HG02763 (cell line): ENCODE results near the gene IQGAP3.
"Not testable (repeated sequence)": the region's sequence is repeated elsewhere in the genome, so short reads cannot be mapped to it uniquely, and the experiment has no call there.

Experiments used
- ATAC-seq: cut with Tn5 transposase; IDR thresholded peaks from one replicate; pipeline ENCODE4 v1.9.1; 2021; ENCODE audit warnings: mild to moderate bottlenecking, moderate library complexity; ENCODE audit not compliant: unreplicated experiment

The IQGAP3 gene

DNA sequence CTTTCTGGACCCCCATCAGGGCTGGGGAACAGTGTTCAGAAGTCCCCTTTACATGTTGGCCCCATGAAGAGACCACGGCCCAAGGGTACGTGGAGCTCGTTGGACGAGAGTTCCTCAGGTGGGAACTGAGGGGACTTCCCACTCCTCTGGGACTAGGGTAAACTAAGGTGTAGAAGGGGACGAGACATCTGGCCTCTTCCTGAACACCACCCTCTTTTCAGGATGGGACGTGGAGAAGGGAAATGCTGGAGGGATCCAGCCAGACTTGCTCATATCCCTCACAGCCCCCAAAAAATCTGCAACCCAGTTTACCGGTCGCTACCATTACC lies 21.3 kb upstream of the IQGAP3 start:
- ATAC-seq, result no peak

DNA sequence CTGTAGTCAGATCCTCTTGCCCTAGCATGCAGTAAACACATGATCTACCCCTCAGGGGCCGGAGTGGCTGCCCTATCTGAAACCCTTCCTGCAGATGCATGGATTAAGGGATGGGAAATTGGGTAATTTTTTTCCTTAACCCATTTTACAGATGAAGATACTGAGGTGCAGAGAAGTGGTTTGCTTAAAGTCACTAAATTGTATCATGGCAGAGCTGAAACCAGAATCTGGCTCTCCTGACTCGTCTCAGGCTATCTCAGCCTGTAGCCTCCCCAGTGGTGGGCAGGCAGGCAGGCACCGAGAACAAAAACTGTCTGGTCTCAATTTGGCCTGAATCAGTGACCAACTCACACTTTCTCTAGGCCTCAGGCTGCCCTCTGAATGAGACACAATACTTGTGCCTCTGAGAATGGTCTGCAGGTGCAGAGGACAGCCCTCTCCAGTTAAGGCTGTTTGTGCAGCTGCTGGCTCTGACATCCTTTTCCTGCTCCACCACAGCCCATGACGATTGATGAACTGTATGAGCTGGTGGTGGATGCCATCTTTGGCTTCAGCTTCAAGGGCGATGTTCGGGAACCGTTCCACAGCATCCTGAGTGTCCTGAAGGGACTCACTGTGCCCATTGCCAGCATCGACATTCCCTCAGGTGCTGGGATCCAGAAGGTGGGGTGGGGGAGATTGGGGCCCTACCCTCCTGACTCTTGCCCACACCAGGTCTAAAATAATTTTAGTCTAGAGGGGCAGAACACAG lies 20.7 kb upstream of the IQGAP3 start:
- no peak for ATAC-seq

DNA sequence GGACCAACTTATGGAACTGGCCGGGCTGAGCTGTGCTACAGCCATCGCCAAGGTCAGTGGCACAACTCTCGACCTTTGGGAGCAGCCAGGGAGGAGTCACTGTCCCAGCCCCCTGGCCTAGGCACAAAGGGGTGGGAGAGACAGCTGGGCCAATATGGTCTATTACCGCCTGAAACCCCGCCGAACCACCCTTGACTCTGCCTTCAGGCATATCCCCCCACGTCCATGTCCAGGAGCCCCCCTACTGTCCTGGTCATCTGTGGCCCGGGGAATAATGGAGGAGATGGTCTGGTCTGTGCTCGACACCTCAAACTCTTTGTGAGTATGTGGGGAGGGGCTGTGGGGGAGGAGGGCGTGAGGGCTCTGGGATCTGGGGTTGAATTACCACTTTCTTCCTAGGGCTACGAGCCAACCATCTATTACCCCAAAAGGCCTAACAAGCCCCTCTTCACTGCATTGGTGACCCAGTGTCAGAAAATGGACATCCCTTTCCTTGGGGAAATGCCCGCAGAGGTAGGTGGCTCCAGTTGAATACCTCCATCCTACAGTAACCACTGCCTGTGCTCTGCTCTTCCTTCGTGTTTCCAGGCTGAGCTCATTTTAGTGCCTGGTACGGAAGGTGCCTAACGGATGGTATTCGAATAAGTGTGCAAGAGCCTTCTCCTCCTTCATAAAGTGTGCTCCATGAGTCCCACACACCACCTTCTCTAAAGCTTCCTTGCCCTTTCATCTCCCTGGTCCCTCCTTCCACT lies 20.0 kb upstream of the IQGAP3 start:
- no peak for ATAC-seq

DNA sequence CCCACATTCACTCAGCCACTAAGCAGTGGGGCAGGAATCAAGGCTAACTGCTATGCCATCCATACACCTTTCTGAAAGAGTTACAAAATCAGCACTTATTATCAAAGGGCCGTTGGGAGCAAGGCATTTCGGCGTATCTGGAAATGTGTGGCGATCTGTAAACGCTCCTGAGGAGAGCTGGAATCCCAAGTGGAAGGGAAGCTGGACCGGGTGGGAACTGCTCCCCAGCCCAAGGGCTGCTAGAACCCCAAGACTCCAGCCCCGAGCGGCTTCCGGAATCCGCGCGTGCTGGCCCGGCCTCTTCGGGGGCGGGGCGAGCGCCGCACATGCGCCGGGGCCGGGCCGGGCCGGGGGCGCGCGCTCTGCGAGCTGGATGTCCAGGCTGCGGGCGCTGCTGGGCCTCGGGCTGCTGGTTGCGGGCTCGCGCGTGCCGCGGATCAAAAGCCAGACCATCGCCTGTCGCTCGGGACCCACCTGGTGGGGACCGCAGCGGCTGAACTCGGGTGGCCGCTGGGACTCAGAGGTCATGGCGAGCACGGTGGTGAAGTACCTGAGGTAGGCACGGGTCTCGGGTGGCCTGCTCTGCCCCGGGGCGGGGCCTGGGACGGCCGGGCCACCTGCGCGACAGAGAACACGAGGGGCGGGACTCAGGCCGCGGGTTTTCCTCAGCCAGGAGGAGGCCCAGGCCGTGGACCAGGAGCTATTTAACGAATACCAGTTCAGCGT lies 19.2 kb upstream of the IQGAP3 start, which contains the start of gene NAXE:
Gene NAXE (plus strand): TSS at position 345 of the 726 bp plus-strand sequence. CDS start 29 bp downstream, at position 374.
- ATAC-seq, result peak; percentile 91

DNA sequence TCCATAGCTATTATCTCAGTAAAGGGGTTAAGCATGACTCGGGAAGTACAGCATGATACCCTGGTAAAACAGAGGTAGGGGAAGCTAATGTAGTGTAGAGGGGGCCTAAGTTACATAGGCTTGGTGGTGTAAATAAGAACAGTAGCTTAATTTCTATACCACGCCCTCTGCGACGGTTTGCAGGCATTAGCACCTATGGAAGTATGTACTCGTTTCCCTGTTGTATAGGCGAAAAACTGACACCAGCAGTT lies 18.7 kb upstream of the IQGAP3 start:
- no peak for ATAC-seq

DNA sequence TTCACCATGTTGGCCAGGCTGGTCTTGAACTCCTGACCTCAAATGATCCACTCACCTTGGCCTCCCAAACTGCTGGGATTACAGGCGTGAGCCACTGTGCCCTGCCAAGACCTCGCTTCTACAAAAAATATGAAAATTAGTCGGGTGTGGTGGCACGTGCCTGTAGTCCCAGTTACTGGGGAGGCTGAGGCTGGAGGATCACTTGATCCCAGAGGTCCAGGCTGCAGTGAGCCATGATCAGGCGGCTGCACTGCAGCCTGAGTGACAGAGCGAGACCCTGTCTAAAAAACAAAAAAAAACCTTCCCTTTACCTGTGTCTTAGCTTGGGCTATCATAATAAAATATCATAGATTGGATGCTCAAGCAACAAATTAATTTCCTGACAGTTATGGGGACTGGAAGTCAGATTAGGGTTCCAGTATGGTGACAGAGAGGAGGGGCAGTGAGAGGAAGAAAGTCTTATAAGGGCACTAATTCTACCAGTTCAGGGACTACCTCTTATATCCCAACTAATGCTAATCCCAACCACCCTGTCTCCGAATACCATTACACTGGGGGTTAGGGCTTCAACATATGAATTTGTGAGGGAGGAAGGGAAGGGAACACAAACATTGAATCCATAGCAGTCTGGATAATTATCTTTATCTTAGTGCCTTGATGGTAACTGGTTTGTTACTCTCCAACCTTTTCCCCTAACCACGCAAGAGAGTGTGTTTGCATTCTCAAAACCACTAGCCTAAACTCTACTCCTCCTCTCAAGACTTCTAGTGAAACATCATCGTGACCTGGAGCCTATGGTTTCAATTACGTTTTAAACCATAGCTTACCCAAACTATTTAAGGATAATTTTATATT lies 18.2 kb upstream of the IQGAP3 start:
- no peak for ATAC-seq

DNA sequence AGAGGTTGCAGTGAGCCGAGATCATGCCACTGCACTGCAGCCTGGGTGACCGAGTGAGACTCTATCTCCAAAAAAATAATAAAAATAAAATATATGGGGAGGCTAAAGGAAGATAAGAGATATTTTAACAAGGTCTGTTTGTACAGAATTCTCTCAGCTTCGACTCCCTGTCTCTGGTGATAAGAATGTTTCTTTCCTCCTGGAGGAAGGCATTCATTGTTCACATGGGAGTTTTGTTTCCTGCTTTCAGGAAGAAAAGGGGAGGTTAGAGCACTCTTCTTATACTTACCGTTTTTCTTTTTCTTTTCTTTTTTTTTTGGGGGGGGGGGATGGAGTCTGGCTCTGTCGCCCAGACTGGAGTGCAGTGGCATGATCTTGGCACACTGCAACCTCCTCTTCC lies 17.2 kb upstream of the IQGAP3 start:
- ATAC-seq, result no peak

DNA sequence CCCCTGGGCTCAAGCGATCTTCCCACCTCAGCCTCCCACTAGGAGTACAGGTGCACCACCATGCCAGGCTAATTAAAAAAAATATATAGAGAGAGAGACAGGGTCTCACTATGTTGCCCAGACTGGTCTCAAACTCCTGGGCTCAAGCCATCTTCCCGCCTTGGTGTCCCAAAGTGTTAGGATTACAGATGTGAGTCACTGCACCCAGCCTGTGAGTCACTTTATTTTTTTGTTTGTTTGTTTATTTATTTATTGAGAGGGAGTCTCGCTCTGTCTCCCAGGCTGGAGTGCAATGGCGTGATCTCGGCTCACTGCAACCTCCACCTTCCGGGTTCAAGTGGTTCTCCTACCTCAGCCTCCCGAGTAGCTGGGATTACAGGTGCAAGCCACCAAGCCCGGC lies 15.6 kb upstream of the IQGAP3 start:
- ATAC-seq, result not testable (repeated sequence)

DNA sequence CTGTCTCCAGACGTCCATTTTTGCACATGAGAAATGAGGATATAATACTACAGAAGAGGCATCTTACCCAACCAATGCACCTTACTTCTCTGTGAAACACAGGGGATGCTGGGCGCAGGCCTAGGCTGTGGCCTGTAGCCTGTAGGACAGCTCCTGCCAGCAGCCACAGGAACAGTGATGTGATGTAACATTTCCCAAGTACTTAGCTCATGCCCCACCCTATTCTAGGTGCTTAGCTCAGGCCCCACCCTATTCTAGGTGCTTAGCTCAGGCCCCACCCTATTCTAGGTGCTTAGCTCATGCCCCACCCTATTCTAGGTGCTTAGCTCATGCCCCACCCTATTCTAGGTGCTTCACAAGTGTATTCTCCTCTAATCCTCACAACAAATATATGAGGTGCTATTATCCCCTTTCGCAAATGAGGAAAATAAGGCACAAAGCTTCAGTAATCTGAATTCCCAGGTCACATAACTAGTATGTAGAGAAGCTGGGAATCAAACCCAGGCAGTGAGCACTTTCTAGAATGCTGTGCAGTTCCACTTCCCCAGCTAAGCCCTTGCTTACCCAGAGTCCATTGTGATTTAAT lies 14.6 kb upstream of the IQGAP3 start:
- ATAC-seq, result no peak

DNA sequence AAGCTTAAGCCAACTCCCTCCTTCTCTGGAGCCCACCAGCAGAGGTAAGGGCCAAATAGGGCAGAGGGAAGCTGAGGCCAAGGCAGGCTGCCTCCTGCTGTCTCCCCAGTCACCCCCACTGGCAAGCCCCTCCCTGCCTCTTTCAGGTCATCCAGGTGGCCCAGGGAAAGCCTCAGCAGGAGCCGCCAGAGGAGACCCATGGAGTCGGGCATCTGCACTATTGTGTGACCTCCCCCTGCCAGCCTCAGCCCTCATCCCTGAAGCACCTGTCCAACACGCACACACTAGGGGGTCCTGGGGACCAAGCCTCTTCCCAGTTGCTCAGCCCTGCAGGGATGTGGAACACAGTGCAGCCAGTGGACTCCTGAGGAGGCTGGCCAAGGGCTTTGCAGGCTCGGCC lies 14.0 kb upstream of the IQGAP3 start:
- ATAC-seq, result no peak

DNA sequence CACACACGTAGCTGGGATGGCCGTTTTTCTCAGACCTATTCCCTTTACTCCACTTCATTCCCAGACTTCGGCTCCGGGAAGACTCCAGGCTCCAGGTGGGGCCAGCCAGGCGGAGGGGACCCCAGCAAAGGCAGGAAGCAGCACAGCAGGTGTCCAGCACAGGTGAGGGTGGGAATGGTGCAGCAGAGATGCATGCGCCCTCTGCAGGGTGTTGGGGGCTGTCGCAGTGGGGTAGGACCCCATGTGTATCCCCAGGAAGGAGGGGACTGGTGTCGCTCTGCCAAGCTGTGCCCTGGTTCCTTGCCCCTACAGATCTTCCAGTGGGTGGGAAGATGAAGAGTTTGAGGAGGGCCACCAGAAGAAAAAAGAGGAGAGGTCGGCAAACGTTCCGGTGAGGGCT lies 12.4 kb upstream of the IQGAP3 start:
- ATAC-seq, result no peak

DNA sequence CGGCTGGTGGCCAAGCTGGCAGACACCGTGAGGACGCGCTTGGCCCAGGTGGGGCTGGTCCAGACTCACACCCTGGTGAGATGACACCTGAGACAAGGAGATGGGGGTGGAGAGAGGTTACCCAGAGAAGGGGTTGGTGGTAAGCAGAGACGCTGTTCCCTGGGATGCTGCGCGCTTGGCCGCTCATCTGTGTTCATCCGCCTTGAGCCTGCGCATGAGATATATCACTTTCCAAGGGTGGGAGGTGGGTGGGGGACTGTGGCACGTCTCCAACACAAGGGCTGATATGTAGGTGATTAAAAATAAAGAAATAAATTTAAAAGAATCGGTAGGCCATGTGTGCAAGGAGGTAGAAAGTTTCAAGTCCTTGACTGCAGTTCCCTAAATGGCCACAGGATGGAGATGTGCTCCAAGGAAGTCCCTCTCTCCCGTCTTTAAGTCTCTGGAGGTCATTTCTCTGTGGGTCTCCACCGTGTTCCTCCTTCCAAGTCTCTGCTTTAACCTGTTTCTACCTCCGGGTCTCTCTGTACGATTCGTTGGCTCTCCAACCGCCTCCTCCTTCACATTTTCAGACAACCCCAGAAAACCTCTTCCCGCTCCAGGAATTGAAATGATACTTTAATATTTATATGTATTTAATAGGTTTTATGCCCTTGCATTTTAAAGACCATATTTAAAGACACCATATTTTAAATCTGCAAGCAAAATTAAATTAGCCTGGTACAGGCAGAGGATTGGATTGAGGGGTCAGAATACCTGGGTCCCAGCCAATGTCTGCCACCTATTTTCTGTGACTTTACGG lies 11.7 kb upstream of the IQGAP3 start:
- ATAC-seq, result no peak

DNA sequence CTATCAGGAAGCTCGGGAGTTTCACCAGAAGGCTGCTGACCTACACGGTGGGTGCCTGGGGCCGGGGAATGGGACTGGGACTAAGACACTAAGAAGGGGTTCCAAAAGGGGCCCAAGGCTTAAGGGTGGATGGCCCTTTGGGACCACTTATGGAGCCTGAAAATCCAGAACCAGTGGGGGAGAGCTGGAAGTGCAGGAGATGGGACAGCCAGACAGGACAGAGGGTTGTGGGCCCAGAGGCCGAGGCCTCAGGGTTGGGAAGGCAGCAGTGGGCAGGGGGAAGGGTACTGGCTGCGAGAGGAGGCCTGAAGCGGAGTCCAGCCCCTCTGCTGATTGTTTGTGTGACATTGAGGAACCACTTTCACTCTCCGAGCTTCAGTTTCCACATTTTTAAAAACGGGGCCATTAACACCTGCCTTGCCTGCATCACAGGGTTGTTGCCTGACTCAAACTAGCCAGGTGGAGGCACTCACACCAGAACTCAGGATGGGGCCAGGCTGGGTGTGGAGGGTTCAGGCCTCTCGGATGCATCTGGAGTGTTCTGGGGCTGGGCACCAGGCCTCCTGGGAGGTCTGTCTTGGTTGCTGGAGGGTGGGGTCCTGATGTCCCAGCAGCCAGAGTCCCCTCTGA lies 10.1 kb upstream of the IQGAP3 start:
- no peak for ATAC-seq

DNA sequence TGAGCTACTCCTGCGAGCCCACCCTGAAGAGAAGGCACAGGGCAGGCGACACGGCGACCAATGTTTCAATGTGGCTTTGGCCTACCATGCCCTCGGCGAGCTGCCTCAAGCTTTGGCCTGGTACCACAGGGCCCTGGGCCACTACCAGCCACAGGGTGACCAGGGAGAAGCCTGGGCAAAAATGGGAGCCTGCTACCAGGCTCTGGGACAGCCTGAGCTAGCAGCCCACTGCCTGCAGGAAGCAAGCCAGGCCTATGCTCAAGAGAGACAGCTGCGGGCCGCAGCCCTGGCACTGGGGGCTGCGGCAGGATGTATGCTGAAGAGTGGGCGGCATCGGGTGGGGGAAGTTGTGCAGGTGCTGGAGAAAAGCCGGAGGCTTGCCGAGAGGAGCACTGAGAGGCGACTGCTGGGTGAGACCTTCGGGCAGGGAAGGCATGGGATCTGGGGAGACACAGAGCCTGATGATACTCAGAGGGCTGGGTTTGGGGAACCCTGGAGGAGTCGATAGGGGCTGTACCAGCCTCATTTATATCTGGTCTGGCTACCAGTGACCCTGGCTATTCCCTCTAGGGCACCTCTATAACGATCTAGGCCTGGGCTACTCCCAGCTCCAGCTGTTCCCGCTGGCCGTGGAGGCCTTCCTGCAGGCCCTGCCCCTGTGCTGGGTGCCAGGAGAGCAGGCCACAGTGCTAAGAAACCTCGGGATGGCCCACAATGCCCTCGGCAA lies 9.5 kb upstream of the IQGAP3 start:
- ATAC-seq, result no peak

DNA sequence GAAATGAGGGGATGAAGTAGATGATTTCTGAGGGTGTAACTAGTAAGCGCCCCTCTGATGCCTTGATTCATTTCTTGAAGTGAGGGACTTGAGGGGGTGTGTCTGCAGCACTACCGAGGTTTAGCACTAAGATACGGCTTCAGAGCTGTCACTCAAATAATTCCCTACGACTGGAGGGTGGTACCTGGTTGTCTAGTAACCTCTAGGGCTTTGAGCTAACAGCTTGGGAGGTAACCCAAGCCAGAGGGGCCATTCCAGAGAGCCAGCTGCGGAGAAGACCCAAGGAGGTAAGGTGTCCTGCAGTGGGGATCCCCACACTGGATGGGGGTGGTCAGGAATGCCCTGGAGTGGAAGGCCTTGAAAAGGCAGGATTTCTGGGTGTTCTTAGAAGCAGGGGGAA lies 7.1 kb upstream of the IQGAP3 start, which contains the start of gene TTC24:
Gene TTC24 (plus strand): TSS at position 252 of the 400 bp plus-strand sequence. CDS start 1,642 bp downstream, outside the sequence.
- ATAC-seq, result no peak

DNA sequence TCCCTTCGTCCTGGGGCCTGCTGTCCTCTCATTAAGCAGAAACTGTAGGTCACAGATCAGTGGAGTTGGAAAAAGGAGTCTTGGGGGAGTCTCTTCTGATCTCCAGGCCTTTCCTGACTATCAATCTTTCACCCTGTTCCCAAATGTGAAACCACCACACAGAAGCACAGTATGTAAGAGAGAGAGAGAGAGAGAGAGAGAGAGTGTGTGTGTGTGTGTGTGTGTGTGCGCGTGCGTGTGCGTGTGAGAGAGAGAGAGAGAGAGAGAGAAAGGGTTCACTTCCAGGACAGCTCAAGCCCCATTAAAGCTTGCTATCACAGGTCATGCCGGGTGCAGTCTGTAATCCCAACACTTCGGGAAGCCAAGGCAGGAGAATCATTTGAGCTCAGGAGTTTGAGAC lies 5.7 kb upstream of the IQGAP3 start:
- no peak for ATAC-seq

DNA sequence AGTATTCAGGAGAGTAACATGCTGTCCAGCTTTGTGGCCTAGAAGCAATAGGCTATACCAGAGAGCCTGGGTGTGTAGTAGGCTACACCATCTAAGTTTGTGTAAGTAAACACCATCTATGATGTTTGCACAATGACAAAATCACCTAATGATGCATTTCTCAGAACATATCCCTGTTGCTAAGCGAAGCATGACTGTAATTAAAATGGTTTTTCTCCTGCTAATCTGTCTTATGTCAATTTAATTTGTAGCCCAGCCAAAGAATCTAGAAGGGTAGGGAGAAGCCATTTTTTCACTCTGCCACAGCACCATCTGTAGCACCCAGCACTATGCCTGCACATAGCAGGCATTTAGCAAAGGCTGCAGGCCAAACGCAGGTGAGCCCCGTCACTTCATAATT lies 5.2 kb upstream of the IQGAP3 start:
- no peak for ATAC-seq

DNA sequence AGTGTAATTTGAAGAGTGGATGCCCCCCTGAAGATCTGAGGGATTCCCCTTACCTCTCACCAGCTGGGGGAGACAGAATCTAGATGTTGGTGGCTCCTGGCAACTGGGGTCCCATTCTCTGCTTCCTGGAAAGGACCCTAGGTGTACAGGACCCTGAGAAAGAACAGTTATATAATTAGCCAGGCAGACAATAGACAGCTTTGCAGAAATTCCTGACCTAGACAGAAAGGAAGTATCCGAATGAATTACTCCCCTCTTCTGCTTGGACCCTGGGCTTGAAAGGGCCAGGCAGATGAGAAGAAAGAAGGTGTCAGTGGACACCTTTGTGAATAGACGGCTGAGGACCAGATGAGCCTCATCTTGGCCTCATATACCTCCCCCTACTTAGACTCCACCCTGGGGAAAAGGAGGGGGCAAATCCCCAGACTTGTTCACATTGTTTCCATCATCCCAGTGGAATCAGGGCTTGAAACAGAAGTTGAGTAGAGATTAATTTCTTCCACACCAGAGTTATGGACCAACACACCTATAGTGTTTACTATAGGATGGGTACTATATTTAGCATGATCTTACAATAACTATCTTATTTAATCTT lies 1.8 kb upstream of the IQGAP3 start:
- ATAC-seq, result no peak

DNA sequence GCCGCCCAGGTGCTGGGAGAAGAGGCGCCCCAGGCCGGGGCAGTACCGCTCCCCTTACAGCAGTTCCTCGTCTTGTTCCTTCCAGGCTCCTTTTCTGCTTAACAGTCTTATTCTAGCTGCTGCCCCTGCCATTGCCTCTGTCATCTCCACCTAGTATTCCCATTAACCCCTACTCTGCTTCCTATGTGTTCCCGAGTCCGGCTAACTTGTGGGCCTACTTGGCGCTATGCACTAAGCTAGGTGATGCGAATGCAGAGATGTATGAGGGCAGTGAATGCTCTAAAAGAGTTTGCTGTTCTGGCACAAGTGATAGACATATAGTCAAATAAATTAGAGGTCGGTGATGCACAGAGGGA lies 276 bp upstream of the IQGAP3 start:
- ATAC-seq, result no peak
